Smooth muscle cell (in vitro differentiated cells): ENCODE results near the gene TMPO. TPM values are rescaled to one million over a fixed set of nuclear protein-coding genes. Genes with fewer than 3 reads are reported as not detected.

Experiments
- DNase-seq: peaks from one replicate; lab custom pipeline; 2025; ENCODE audit not compliant: unreplicated experiment; lab: John Stamatoyannopoulos, UW
- H2AFZ ChIP-seq: fragments of 200-600 bp; sonication (generic); 2 replicates; pipeline ENCODE4 v1.6.0; 2016; ENCODE audit warnings: antibody characterized with exemption, low read depth, mild to moderate bottlenecking
- H3F3A ChIP-seq: fragments of 200-600 bp; sonication (generic); 2 replicates; pipeline ENCODE4 v1.6.0; 2017; ENCODE audit warnings: antibody characterized with exemption, low read depth
- H3K27ac ChIP-seq: fragments of 200-600 bp; sonication (generic); 2 replicates; pipeline ENCODE4 v1.5.1; 2016; ENCODE audit warnings: low read depth, mild to moderate bottlenecking
- H3K27me3 ChIP-seq: fragments of 200-600 bp; sonication (generic); 2 replicates; pipeline ENCODE4 v1.6.1; 2016; ENCODE audit warnings: low read depth, mild to moderate bottlenecking
- H3K36me3 ChIP-seq: fragments of 200-600 bp; sonication (generic); 2 replicates; pipeline ENCODE4 v1.5.1; 2016; ENCODE audit warnings: low read depth
- H3K4me1 ChIP-seq: fragments of 200-600 bp; sonication (generic); 2 replicates; pipeline ENCODE4 v1.5.1; 2016; ENCODE audit warnings: low read depth
- H3K4me2 ChIP-seq: fragments of 200-600 bp; sonication (generic); 2 replicates; pipeline ENCODE4 v1.6.0; 2016; ENCODE audit warnings: mild to moderate bottlenecking
- H3K4me3 ChIP-seq: fragments of 200-600 bp; sonication (generic); 2 replicates; pipeline ENCODE4 v1.5.1; 2016; ENCODE audit warnings: mild to moderate bottlenecking
- H3K79me2 ChIP-seq: fragments of 200-600 bp; sonication (generic); 2 replicates; pipeline ENCODE4 v1.6.0; 2016; ENCODE audit warnings: low read depth, mild to moderate bottlenecking
- H3K9ac ChIP-seq: fragments of 200-600 bp; sonication (generic); 2 replicates; pipeline ENCODE4 v1.6.0; 2016; ENCODE audit warnings: low read depth
- H3K9me3 ChIP-seq: fragments of 200-600 bp; sonication (generic); replicated peaks from 2 replicates; pipeline ENCODE4 v1.5.1; 2016; ENCODE audit warnings: low read depth
- H4K20me1 ChIP-seq: fragments of 200-600 bp; sonication (generic); 2 replicates; pipeline ENCODE4 v1.6.0; 2016; ENCODE audit warnings: low read depth
- CTCF ChIP-seq: fragments of 200-600 bp; sonication (generic); IDR thresholded peaks from 2 replicates; pipeline ENCODE4 v1.5.1; 2017; ENCODE audit warnings: borderline replicate concordance, mild to moderate bottlenecking, antibody characterized with exemption; ENCODE audit not compliant: insufficient read depth, poor library complexity, severe bottlenecking
- WGBS: methylation state at CpG from one replicate; pipeline ENCODE4 v1.1.7; 2016; ENCODE audit warnings: low lambda C conversion rate; 5-methylcytosine and 5-hydroxymethylcytosine counted together
- polyA plus RNA-seq: library from polyadenylated mRNA; unstranded; fragments of >200 nt; fragmentation: Nextera tagmentation; extraction: Ambion mirVana; gene quantifications from 2 replicates; pipeline ENCODE4 v1.2.1, GENCODE V29; 2016
- total RNA-seq: library from RNA; depleted of rRNA; stranded (reverse); fragments of >200 nt; gene quantifications from 2 replicates; pipeline ENCODE4 v1.2.3, GENCODE V29; 2014

TMPO gene
- total and polyA plus RNA-seq, 2 experiments from 2014 or later = 22.6 to 60.2 TPM

- H4K20me1 ChIP-seq = no peaks in the 10 kb centered on the region
- no peaks in the 10 kb centered on the region for H3F3A ChIP-seq
- H3K4me3 ChIP-seq = no peak overlapping the region
- H3K27ac ChIP-seq = no peak overlapping the region
- H3K4me2 ChIP-seq = no peak overlapping the region
- H3K79me2 ChIP-seq = no peaks in the 10 kb centered on the region
- TF ChIP-seq CTCF = no peak
- H3K36me3 ChIP-seq = no peaks in the 10 kb centered on the region
- no peak overlapping the region for H2AFZ ChIP-seq
- no peak overlapping the region for H3K9ac ChIP-seq
- H3K4me1 ChIP-seq = no peaks in the 10 kb centered on the region
- H3K27me3 ChIP-seq = no peaks in the 10 kb centered on the region
- no peaks in the 10 kb centered on the region for H3K9me3 ChIP-seq
- WGBS = over 99% methylated on average over 5 of the region's 5 CpGs
- no peak for DNase-seq
These were observed 65.3 kb downstream of the TMPO start for GRCh38 chr12:98580695-98581094.

GRCh38 chr12:98581101-98581500, 65.7 kb downstream of the TMPO start:
- Histone ChIP-seq H2AFZ (no peak overlapping the region), H3K9ac (no peak overlapping the region), H3K4me3 (no peak overlapping the region), H3K27ac (no peak overlapping the region), H3K4me2 (no peak overlapping the region), H3K4me1 (no peaks in the 10 kb centered on the region), H4K20me1 (no peaks in the 10 kb centered on the region), H3K79me2 (no peaks in the 10 kb centered on the region), H3K9me3 (no peaks in the 10 kb centered on the region), H3K36me3 (no peaks in the 10 kb centered on the region), H3K27me3 (no peaks in the 10 kb centered on the region), H3F3A (no peaks in the 10 kb centered on the region)
- TF ChIP-seq CTCF = no peak
- DNase-seq = no peak
- WGBS = 95% methylated on average over 1 of the region's 1 CpG

GRCh38 chr12:98582093-98582492, 66.7 kb downstream of the TMPO start:
- no peak for DNase-seq
- WGBS = 59% methylated on average over 6 of the region's 6 CpGs
- no peaks in the 10 kb centered on the region for H3K36me3 ChIP-seq
- H3K9ac ChIP-seq = no peak overlapping the region
- H3K4me1 ChIP-seq = no peaks in the 10 kb centered on the region
- TF ChIP-seq CTCF = no peak
- H3K27ac ChIP-seq = no peak overlapping the region
- H3K9me3 ChIP-seq = no peaks in the 10 kb centered on the region
- no peaks in the 10 kb centered on the region for H3F3A ChIP-seq
- H3K27me3 ChIP-seq = no peaks in the 10 kb centered on the region
- no peak overlapping the region for H3K4me3 ChIP-seq
- no peak overlapping the region for H3K4me2 ChIP-seq
- H3K79me2 ChIP-seq = no peaks in the 10 kb centered on the region
- no peaks in the 10 kb centered on the region for H4K20me1 ChIP-seq
- no peak overlapping the region for H2AFZ ChIP-seq

GRCh38 chr12:98587084-98587483, 71.7 kb downstream of the TMPO start:
- Histone ChIP-seq H3F3A (no peaks in the 10 kb centered on the region), H3K27ac (no peak overlapping the region), H3K9ac (no peak overlapping the region), H3K4me1 (no peaks in the 10 kb centered on the region), H3K79me2 (no peaks in the 10 kb centered on the region), H3K27me3 (no peaks in the 10 kb centered on the region), H3K4me2 (no peak overlapping the region), H3K9me3 (no peaks in the 10 kb centered on the region), H4K20me1 (no peaks in the 10 kb centered on the region), H3K4me3 (no peak overlapping the region), H3K36me3 (no peaks in the 10 kb centered on the region), H2AFZ (no peak overlapping the region)
- TF ChIP-seq CTCF = no peak
- 96% methylated on average over 5 of the region's 5 CpGs for WGBS
- DNase-seq = no peak
